EL (cell line): ENCODE measurements around the gene STK24.
A peak's percentile ranks its signal among the peaks of the same experiment; 100 is the strongest.

ENCODE experiments used
- DNase-seq: peaks from one replicate; pipeline ENCODE4 v3.0.0-alpha.2; 2016

Gene STK24

DNA sequence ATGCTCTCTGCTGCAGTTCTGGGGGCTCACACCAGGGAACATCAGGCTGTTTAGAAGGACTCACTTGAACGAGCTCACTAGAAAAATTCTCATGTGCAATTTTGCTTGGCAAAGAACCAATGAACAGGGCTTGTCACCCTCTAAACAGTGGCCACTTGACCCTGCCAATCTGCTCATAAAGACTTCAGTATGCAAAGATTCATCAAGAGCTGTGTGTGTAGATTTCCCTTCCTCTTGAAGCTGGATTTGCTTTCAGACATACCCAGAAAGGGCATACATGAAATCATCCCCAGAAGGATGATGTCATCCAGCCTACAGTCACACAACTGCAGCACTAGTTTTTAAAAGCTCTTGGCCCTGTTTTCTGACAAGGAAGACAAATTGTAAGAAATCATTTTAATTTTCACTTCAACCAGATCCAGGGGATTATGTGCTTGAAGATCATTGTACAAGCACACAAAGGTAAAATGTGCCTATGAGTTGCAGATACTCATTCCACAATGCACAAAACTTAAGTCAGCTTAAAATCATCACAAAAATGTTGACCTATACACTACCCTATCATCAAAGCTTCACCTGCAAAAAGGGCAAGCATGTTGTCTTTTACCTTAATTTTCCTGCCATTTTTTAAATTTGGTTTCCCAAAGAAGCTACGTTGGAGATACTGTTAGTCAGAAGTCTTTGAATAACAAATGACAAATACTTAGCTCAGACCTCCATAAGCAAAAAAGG lies 5.2 kb upstream of the STK24 start:
- DNase-seq, result peak; percentile 78

DNA sequence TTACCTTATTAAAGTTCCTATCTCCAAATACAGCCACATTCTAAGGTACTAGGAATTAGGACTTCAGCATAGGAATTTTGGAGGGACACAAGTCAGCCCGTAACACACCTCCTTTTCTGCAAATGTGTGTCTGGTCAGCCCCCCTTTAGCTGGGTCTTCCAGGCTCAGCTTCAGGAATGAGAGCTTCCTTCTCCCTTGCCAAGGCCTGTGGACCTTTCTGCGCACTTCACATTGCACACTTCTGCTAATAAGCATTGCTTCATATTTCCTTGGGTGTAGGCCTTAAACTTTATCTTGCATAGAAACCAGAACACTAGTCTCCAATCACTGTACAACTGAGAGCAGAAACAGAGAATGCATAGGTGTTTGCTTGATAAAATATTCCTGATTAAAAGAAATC lies 4.5 kb upstream of the STK24 start:
- DNase-seq, result no peak

DNA sequence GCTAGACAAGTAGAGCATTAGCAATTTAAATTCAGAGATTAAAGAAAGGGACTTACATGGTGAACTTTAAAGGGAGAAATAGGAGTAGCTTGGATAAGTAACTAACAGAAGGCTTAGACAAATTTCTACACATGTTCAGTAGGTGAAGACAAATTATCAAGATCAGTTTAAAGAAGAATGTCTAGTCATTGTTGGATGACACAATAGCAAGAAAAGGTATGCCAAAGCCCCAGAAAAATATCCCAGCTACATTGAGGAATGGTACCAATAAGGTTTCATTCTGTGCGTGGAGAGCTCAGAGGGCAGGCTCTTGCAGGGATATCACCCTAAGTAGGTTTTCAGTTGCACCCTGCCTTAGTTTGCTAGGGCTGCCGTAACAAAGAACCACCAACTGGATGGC lies 3.5 kb upstream of the STK24 start:
- DNase-seq, result no peak

DNA sequence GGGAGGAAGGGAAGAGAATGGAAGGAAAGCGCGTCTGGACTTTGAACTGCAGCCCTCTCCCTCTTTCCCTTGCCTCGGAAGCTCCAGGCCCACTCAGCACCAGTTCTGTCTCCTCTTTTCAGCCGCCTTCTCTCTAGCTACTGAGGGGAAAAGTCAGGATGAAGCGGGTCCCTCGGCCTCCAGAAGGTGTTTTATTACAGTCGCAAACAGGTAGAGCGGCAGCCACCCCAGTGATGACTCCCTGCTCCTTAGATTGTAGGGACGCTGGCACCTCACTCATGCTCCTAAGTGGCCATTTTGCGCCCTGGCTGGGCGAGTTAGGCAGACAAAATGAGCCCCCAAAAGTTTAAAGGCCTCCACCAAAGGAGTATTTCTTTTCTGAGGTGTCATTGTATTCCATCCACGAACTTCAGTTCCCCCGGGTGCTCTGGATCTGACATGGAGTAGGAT lies 954 bp upstream of the STK24 start:
- no peak for DNase-seq

DNA sequence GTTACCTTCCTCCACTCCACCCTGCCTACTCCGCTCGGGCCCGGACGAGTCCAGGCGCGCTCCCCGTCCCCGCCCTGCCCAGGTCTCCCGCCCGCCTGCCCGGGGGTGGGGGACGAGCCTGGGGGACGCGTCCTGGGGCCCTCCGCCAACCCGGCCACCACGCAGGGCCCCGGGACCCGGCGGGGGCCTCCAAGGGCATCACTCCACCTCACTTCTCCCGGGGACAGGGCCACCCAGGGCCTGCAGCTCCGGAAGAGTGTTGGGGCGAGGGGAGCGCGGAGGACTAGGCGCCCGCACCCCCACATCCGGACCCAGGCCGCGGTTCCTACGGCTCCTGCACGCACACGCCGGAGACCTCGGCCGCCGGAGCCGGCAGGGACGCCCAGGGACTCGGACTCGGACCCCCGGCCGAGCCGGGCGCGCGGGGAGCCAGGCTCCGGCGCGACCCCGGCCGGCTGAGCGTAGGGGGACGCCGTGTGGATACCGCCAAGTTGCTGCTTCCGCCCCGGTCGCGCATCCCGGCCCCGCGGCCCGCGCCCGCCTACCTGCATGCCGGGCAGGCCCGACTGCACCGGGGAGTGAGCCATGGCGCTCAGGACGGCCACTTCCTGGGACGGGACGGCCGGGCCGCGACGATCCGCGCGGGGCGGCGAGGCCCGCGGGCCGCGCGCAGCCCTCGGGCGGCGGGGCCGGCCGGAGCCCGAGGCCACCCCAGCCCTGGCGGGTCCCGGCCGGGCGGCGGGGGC lies 534 bp downstream of the STK24 start:
- DNase-seq, result peak; percentile 41

DNA sequence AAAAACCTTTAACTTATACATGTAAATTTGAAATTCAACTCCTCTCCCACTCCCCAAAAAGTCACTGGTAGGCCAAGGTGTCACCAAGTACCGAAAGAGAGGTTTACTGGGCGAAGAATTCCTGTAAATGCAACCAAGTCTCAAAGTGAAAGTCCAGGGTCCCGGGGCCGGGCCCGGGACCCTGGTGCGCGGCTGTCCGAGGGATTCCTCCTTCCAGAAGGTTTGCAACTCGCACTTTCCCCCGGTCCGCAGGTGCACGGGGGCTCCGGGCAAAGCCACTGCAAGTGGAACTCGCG lies 1.1 kb downstream of the STK24 start:
- DNase-seq, result no peak

DNA sequence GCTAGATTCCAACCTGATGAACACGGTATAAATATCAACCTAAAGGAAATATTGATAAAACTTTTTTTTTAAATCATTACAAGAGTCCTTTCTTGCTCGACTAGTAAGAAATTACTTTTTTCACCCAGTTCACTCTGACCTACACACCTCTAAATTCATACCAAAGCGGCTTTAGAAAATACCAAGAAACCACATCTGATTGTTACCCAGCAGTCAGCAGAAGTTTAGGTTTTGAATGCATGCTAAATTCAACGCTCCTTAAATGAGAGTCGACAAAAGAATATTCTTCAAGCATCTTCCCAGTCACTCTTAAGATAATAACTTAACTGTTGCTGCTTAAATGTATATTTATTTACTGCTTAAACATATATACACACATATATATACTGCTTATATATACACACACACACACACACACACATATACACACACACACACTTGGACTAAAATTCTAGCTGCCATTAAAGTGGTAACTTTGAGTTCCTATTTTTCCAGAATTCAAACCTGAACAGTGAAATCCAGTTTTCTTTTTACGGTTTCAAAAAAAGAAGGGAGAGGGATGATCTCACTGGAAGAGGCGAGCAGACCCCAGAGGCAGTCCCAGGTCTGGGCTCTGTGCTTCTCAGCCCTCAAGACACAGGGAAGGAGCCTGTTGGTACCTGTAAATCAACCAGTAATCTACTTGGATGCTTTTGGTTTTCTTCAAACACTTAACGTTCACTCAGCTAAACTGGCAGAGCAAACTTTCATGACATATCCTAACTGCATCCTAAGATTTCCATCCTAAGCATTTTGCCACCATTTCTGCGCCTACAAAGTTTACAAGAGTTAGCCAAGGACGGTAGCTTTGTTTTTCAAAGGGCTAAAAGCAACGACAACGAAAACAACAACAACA lies 1.7 kb downstream of the STK24 start:
- peak; percentile 17 for DNase-seq

DNA sequence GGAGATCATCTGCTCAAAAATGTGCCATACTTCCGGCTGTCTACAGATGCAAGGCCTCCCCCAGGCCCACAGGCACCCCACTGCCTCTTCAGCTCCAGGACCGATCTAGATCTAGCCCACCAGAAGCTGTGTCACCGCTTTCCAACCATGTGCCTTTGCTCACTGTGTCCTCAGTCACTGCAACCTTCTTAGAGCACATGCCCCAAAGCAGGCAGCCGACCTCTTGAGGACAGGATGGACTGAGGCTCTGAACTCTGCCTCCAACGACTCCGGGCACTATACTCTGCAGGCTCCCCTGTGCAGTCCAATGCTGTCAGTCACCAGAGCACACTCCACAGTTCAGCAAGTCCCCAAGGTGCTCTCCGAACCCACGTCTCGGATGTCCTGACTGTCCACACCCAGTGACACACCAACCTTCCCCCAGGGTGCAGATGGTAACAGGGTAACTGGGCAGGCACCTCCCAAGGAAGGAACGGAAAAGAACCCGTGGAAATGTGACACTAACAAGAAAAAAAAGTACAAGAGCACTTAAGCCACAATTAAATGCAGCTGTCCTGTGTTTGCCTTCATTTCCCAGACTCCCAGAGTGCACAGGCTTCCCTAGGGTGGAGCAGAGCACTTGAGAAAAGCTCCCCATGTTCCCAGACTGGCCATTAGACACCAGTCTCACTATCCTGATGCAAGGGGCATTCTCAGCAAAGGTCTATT lies 4.8 kb downstream of the STK24 start:
- peak; percentile 55 for DNase-seq

DNA sequence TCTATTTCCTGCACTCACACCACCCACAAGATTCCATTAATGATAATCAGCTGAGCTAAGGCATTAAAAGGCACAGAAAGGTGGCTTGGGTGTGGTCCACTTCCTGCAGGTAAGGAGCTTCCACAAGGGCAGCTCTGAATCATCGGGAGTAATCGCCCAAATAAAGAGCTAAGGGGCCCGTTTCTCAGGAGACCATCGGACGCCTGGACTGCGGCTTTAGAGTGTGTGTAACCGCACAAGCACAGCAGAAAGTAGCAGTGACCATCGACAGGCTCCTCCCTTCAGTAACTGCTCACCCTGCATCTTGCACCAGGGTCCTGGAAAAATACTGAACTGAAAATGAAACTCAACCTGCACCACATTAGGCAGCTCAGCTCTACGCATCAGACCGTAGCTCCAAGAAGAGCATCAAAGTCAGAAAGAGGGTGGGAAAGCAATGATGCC lies 6.0 kb downstream of the STK24 start:
- DNase-seq, result no peak

DNA sequence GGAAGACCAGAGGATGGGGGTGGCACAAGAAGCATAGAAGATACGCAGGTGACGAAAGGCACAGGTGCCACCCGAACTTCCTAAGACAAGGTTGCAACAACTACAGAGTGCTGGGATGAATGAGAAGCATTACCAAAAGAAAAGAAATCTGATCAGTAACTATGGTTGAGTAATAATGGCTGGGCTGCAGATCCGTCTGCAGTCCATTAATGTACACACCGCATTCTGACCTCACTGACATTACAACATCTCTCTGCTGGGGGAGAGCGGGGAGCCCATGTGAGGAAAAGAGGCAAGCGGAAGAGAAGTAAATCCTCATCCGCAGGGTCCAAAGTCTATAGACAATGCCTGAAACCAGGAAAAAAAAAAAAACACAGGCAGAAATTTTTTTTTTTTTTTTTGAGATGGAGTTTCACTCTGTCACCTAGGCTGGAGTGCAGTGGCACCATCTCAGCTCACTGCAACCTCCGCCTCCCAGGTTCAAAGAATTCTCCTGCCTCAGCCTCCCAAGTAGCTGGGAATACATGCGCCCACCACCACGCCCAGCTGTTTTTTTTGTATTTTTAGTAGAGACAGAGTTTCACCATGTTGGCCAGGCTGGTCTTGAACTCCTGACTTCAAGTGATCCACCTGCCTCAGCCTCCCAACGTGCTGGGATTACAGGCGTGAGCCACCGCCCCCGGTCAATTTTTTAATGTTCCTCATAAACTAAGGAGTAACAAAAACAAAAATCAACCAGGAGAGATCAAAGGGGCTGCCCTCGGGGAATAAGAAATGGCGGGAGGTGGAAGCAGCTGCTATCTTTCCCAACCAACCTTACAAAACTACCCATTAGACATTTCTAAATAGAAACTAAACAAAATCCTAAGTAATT lies 7.2 kb downstream of the STK24 start:
- DNase-seq, result peak; percentile 75

DNA sequence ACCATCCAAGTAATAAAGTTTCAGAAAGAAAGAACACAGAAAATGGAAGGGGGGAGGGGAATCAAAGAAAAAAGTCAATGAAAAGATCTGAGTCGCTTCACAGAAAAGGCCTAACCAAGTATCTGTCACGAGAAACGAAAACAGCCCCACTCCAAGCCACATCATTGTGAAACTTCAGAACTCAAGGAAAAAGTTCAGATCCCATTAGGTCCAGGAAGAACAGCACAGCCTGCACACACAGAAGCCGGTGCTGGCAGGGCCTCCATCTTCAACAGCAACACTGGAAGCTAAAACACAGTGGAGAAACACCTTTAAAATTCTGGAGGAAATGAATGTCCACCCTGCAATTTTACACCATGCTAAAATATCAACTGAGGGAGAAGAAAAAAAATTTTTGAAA lies 8.0 kb downstream of the STK24 start:
- no peak for DNase-seq

DNA sequence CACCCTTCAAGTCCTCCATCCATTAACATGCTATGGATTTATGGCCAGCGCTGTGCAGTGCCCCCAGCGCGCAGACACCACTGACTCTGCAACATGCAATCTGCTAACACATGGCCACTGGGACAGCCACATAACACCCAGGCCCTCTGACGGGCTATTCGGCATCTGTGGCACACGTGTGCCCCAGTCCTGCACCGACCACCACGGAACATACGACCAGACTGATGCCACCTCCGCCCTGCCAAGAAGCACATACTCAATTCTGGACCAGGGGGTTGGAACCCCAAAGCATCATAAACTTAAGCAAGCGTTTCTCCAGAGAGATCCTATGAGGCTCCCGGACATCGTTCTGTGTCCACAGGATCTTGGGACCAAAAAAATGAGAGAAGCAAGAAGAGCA lies 9.8 kb downstream of the STK24 start:
- no peak for DNase-seq

DNA sequence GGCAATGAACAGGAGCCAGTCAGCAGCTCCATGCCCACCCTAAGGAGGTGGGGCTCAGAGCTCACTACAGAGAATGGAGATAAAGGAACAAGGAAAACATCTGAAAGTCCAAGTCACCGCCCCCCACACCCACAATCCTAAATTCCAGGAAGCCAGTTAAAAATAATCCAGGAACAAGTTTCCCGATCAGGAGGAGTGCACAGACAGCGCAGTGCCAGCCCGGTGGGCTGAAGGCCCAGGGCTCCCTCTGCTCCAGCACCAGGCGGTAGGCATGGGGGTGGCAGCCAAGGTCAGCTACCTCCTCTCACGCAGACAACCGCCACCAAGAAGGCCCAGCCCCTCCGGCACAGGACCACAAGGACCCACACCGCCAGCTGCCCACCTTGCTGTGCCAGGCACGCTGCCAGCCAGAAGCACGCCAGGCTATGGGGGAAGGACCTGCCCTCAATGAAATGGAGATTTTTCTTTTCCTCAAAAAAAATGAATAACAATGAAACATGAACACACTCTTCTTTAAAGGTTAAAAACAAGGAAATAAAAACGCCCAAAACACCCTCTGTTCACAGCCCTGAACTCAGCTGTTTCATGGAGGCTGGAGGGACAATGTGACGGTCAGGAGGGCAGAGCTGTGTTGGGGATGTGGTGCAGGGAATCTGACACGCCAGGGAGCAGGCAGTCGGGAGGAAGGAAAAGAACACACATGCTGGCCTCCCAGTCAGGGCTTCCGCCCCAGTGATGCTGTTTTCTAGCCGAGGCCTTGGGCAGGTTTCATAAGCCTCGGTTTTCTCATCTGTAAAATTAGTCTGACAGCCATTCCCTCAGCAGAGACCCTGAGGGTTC lies 11.0 kb downstream of the STK24 start:
- DNase-seq, result no peak

DNA sequence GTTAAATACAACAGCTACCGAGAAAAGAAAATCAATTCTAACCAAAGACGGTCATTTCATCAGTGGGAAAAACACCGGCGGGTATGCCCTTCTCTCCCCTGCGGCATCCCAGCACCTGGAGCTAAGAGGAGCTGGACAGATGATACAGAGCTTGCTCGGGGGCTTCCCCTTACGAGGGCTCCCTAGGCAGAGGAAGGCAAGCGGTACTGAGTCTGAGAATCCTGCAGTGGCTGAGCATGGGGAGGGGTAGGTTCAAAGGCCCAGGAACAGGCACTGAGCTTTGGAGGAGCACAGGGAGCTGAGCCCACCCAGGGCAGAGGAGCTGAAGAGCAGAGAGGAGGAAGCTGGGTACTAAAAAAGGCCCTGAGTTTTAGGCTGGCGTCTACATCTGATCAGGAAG lies 12.7 kb downstream of the STK24 start:
- DNase-seq, result no peak

DNA sequence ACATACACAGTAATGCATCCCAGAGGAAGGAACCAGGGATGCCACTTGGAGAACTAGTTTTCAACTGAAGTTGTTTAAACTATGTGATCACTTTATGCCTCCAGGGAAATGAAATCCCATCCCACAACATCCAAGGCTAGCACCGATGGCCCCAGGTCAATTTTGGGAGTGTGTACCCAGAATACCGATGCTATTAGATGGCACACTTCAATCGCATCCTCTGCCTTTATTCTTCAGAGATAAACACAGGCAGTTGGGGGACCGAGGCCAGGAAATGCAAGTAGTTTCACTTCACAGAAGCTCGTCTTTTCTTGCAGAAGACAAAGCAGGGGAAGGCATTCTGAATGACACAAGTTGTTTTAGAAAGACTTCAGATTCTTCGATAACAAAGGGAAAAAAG lies 13.8 kb downstream of the STK24 start:
- peak; percentile 65 for DNase-seq

DNA sequence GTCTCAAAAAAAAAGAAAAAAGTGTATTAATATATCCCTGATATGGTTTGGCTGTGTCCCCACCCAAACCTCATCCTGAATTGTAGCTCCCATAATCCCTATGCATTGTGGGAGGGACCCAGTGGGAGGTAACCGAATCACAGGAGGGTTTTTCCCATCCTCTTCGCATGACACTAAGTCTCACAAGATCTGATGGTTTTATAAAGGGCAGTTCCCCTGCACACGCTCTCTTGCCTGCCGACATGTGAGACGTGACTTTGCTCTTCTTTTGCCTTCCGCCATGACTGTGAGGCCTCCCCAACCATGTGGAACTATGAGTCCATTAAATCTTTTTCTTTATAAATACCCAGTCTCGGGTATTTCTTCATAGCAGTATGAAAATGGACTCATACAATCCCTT lies 17.7 kb downstream of the STK24 start:
- no peak for DNase-seq

DNA sequence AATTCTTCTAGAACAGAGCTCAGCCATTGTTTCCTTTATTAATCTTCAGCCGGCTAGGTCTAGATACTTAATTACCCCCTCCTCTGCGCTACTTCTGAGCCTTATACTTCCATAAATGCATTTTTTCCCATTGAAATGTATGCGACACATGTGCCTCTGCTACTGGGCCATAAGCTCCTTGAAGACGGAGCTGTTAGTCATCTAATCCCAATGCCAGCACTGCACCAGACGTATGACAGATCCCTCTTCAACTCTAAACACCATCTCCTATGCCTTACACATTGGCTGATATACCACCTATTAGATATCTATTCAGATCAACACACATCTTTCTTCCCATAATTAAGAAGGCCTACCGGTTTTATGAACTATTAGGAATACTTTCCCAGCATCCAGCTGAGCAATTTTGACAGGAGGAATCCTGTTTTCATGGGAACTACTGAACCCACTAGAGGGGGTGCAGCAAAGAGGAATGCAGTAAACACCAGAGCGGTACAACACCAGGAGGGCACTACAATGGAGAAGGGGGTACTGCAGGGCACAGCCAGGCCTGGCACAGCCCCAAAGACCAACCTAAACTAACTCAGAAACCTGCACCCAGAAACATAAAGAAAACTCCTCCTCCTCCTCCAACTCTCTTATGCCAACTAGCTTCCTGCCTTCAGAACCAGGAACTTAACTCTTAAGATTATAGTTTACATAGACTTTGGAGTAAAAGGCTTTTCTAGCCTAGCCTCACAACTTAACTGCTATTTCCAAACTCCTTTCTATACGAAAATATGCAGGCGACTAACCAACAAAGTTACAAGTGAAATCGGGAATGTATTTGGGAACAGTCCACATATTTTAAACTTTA lies 18.7 kb downstream of the STK24 start:
- DNase-seq, result peak; percentile 70

DNA sequence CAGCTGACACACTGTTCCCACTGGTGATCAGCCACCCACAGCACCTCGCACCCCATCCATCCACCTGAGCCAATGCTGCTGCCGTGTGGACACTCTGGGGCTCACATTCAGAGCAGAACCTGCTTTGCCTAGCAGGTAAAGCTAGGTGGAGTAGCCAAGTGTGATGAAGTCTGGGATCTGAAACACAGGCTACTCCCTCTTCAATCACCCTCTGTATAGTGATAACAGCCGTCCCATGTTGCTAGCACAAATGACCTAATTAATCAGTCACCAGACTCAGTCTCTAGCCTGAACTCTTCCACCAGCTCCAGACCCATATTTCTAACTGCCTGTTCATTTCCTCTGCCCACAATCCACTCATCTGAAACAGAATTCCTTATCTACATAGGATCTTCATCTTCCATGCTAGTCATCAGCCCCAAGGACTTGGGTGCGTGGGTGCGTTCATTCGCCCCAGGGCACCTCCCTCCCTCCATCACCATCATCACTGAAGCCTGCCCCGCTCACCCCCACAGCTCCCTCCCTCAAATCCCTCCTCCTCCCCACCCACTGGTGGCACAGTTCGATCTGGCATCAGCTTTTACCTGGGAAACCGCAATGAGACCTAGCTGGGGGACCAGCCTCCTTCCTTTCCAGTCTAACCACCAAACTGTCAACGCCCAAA lies 19.8 kb downstream of the STK24 start:
- peak; percentile 91 for DNase-seq

DNA sequence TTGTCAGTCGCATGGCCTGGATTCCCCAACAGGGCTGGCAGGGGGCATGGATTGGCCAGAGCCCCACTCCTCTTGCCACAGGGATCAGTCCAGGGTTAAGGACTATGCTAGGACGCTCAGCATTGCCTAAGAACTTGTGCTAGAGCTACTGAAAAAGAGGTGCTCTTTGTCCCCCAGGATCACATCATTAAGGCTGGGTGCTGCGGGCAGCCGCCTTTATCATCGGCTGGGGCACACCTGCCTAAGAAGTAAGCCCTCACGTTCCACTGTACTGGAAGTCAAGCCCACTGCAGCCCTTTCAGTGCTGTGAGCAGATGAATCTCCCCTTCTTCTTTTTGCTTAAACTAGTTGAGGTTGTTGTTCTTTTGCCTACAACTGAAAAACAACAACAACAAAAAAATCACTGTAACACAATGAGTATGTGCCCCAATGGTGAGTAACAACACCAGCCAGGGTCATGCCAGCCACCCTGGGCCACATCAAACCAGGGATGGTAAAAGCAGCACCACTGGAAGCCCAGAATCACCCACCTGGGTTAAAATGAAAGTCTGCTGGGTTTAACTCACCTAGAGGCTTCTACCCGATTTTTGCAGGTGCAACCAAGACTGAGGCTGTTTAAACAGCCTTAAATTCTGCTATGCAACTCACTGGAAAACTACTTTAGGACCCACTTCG lies 20.6 kb downstream of the STK24 start:
- no peak for DNase-seq
